OCI-LY7 (cell line): ENCODE data around the gene BDP1. TPM values are rescaled to one million over a fixed set of nuclear protein-coding genes. Genes with fewer than 3 reads are reported as not detected.

Source experiments
- BruUV-seq: library from RNA; stranded (reverse); fragments of 400-500 nt; replicated peaks from 2 replicates; lab custom pipeline; 2021; lab: Mats Ljungman, UMichigan
- CTCF ChIA-PET: fragments of 300-600 bp; sonication (Branson Sonifier 250); formaldehyde crosslinking; loops from one replicate; lab custom pipeline; 2022; ENCODE audit warnings: antibody characterized with exemption; ENCODE audit not compliant: unreplicated experiment; lab: Charles Lee
- POLR2A ChIA-PET: fragments of 300-600 bp; sonication (Branson Sonifier 250); formaldehyde crosslinking; loops from one replicate; lab custom pipeline; 2022; ENCODE audit warnings: antibody characterized with exemption; lab: Charles Lee
- DNase-seq: peaks from one replicate; pipeline ENCODE4 v3.0.0-alpha.2; 2015; ENCODE audit warnings: low spot score
- H2AFZ ChIP-seq: fragments of 200-600 bp; sonication (generic), shearing (Covaris generic); 2 replicates; pipeline ENCODE4 v1.6.1; 2014; ENCODE audit warnings: mild to moderate bottlenecking, antibody characterized with exemption, low read length, moderate library complexity
- H3K27ac ChIP-seq: fragments of 200-600 bp; sonication (generic); 2 replicates; pipeline ENCODE4 v1.5.1; 2014; ENCODE audit warnings: mixed run types, low read depth, mild to moderate bottlenecking, moderate library complexity, low read length, inconsistent platforms; ENCODE audit not compliant: poor library complexity, severe bottlenecking
- H3K36me3 ChIP-seq: fragments of 200-600 bp; sonication (generic); 2 replicates; pipeline ENCODE4 v1.6.1; 2014; ENCODE audit warnings: mild to moderate bottlenecking, antibody characterized with exemption, low read length, moderate library complexity, mixed read lengths; ENCODE audit not compliant: insufficient read depth
- H3K4me1 ChIP-seq: fragments of 200-600 bp; sonication (generic); 2 replicates; pipeline ENCODE4 v1.5.1; 2014; ENCODE audit warnings: mild to moderate bottlenecking, low read length; ENCODE audit not compliant: insufficient read depth, poor library complexity, severe bottlenecking
- H3K4me2 ChIP-seq: fragments of 200-600 bp; sonication (generic); 2 replicates; pipeline ENCODE4 v1.6.1; 2014; ENCODE audit warnings: mild to moderate bottlenecking, low read length
- H3K4me3 ChIP-seq: fragments of 200-600 bp; sonication (generic); 2 replicates; pipeline ENCODE4 v1.5.1; 2014; ENCODE audit warnings: mild to moderate bottlenecking, low read depth, low read length; ENCODE audit not compliant: poor library complexity, severe bottlenecking
- H3K79me2 ChIP-seq: fragments of 200-600 bp; sonication (generic); 2 replicates; pipeline ENCODE4 v1.6.1; 2016; ENCODE audit warnings: low read depth, mild to moderate bottlenecking, low read length, moderate library complexity, mixed read lengths; ENCODE audit not compliant: insufficient read depth
- H3K9me2 ChIP-seq: fragments of 200-600 bp; sonication (generic); 2 replicates; pipeline ENCODE4 v1.6.1; 2016; ENCODE audit warnings: mild to moderate bottlenecking, low read length, mixed read lengths; ENCODE audit not compliant: insufficient read depth
- H3K9me3 ChIP-seq: fragments of 200-600 bp; sonication (generic); 2 replicates; pipeline ENCODE4 v1.6.1; 2014; ENCODE audit warnings: mild to moderate bottlenecking, mixed run types, low read length, mixed read lengths
- H4K20me1 ChIP-seq: fragments of 200-600 bp; sonication (generic); 2 replicates; pipeline ENCODE4 v1.6.1; 2014; ENCODE audit warnings: mild to moderate bottlenecking, antibody characterized with exemption, low read length, moderate library complexity, mixed read lengths; ENCODE audit not compliant: insufficient read depth
- CTCF ChIP-seq: fragments of 200-600 bp; sonication (generic); conservative IDR thresholded peaks from 2 replicates; pipeline ENCODE4 v1.5.1; 2014; ENCODE audit warnings: mild to moderate bottlenecking, antibody characterized with exemption, low read length, moderate library complexity, mixed read lengths
- EZH2phosphoT487 ChIP-seq: fragments of 200-600 bp; sonication (generic); IDR thresholded peaks from 2 replicates; pipeline ENCODE4 v1.6.1; 2018; ENCODE audit warnings: low read depth, borderline replicate concordance, mild to moderate bottlenecking, mixed run types, antibody characterized with exemption, low read length, moderate library complexity, mixed read lengths
- intact Hi-C: fragments of 100-400 bp; cut with micrococcal nuclease; formaldehyde crosslinking; loops from one replicate; pipeline ENCODE4 v1.10.0; 2022; ENCODE audit not compliant: unreplicated experiment
- total RNA-seq, 2 experiments: library from RNA; depleted of rRNA in 1 of 2; stranded (reverse); fragments of >200 nt in 1 of 2; shearing (Covaris generic) in 1 of 2; gene quantifications; 2 replicates each; pipeline ENCODE4 v1.2.3, GENCODE V29; 2014 to 2022

Gene BDP1
- total RNA-seq, 2 experiments from 2014 or later, result 29.2 to 37.3 TPM

DNA sequence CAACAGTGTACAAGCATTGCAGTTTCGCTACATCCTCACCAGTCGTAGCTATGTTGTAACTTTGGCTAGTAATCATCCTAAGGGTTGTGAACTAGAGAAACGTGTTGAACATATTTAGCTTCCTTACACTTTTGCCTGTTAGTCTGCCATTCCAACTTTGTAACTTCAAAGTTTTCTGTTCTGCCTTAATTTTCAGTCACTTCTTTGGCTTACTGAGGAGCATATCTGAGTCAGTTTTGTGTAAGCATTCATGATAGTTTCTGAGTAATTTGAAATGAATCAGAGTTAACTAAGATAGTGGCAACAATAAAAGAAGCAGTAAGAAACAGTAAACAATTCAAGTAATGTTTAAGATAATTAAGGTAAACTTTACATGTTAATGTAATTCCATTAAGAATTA is 72.8 kb downstream of the BDP1 start:
- intact Hi-C loops, result no loop called here
- ChIA-PET CTCF (no interaction called here), POLR2A (interaction anchor here (1.7 kb wide), 1 partner anchor 22 kb away, joined by 3 read pairs; no protein-coding TSS in a partner anchor)

GRCh38 chr5:71529682-71530081 is 74.2 kb downstream of the BDP1 start:
- H3K27ac ChIP-seq, result no peak overlapping the region
- no TSS peak for BruUV-seq
- H2AFZ ChIP-seq, result no peak overlapping the region
- intact Hi-C loops, result no loop called here
- POLR2A ChIA-PET, result interaction anchor here (1.7 kb wide), 1 partner anchor 20 kb away, joined by 3 read pairs; no protein-coding TSS in a partner anchor
- peaks cover 73% of the 10 kb centered on the region for H3K36me3 ChIP-seq
- no peak for DNase-seq
- H3K79me2 ChIP-seq, result no peaks in the 10 kb centered on the region
- TF ChIP-seq CTCF (no peak), EZH2phosphoT487 (no peak)
- H3K4me2 ChIP-seq, result no peak overlapping the region
- CTCF ChIA-PET, result no interaction called here
- no peaks in the 10 kb centered on the region for H3K4me1 ChIP-seq
- H4K20me1 ChIP-seq, result no peaks in the 10 kb centered on the region; the same call in 1 of the 2 replicates
- H3K4me3 ChIP-seq, result no peak overlapping the region
- H3K9me3 ChIP-seq, result no peaks in the 10 kb centered on the region
- no peaks in the 10 kb centered on the region for H3K9me2 ChIP-seq

More for the DNA sequence above, 72.8 kb downstream of the BDP1 start:
- H3K4me1 ChIP-seq, result no peaks in the 10 kb centered on the region
- no peak overlapping the region for H3K4me3 ChIP-seq
- H3K4me2 ChIP-seq, result no peak overlapping the region
- H3K9me2 ChIP-seq, result no peaks in the 10 kb centered on the region
- no peaks in the 10 kb centered on the region; the same call in 1 of the 2 replicates for H4K20me1 ChIP-seq
- no peak overlapping the region for H2AFZ ChIP-seq
- no TSS peak for BruUV-seq
- H3K27ac ChIP-seq, result no peak overlapping the region
- H3K9me3 ChIP-seq, result no peaks in the 10 kb centered on the region
- peaks cover 70% of the 10 kb centered on the region for H3K36me3 ChIP-seq
- TF ChIP-seq CTCF, result no peak
- TF ChIP-seq EZH2phosphoT487, result no peak
- no peak for DNase-seq
- H3K79me2 ChIP-seq, result no peaks in the 10 kb centered on the region

GRCh38 chr5:71533142-71533541 is 77.7 kb downstream of the BDP1 start:
- ChIA-PET CTCF (no interaction called here), POLR2A (interaction anchor here (0.7 kb wide), 1 partner anchor 33 kb away, joined by 3 read pairs; no protein-coding TSS in a partner anchor)
- H3K36me3 ChIP-seq, result peaks cover 85% of the 10 kb centered on the region
- no peak for DNase-seq
- no peaks in the 10 kb centered on the region for H3K79me2 ChIP-seq
- H3K4me2 ChIP-seq, result no peak overlapping the region
- H3K27ac ChIP-seq, result no peak overlapping the region
- no peaks in the 10 kb centered on the region for H3K9me2 ChIP-seq
- BruUV-seq, result no TSS peak
- no peaks in the 10 kb centered on the region for H3K9me3 ChIP-seq
- no peaks in the 10 kb centered on the region for H3K4me1 ChIP-seq
- H3K4me3 ChIP-seq, result no peak overlapping the region
- no peak overlapping the region for H2AFZ ChIP-seq
- H4K20me1 ChIP-seq, result no peaks in the 10 kb centered on the region; the same call in 1 of the 2 replicates
- TF ChIP-seq CTCF (no peak), EZH2phosphoT487 (no peak)
- intact Hi-C loops, result no loop called here
